Adrenal gland (tissue), 12 donors: ENCODE measurements around the gene TTC33. TPM values are rescaled to one million over a fixed set of nuclear protein-coding genes. Genes with fewer than 3 reads are reported as not detected.

Source experiments
- DNase-seq, 7 donors: peaks; one replicate each; pipeline ENCODE4 v3.0.0-alpha.2; 2019 to 2020
- H3K27ac ChIP-seq, 5 donors: fragments of 200-600 bp; sonication (generic) in 4 of 5; 1 replicate in 3 of 5; 2 replicates in 2 of 5; pipeline versions ENCODE4 v1.5.1 to v1.8.0; 2016 to 2020; ENCODE audit warnings: mild to moderate bottlenecking in 1 of 5
- H3K27me3 ChIP-seq: fragments of 200-600 bp; 2 replicates; pipeline ENCODE4 v1.8.0; 2021
- H3K36me3 ChIP-seq, 2 donors: fragments of 200-600 bp; replicated peaks in 1 of 2; 1 replicate in 1 of 2; 2 replicates in 1 of 2; pipeline versions ENCODE4 v1.5.1 to v1.8.0; 2018 to 2022
- H3K4me1 ChIP-seq, 2 donors: fragments of 200-600 bp; replicated peaks in 1 of 2; 1 replicate in 1 of 2; 2 replicates in 1 of 2; pipeline versions ENCODE4 v1.5.1 to v1.8.0; 2018 to 2021
- H3K4me3 ChIP-seq, 4 donors: fragments of 200-600 bp; sonication (generic) in 3 of 4; one replicate each; pipeline ENCODE4 v1.5.1; 2016 to 2018
- H3K9me3 ChIP-seq, 3 donors: fragments of 200-600 bp; sonication (generic) in 1 of 3; replicated peaks in 1 of 3; 1 replicate in 2 of 3; 2 replicates in 1 of 3; pipeline versions ENCODE4 v1.5.1 to v1.8.0; 2016 to 2021
- CTCF ChIP-seq, 6 experiments: fragments of 450-650 bp in 4 of 6; fragments of 200-600 bp in 2 of 6; sonication (generic) in 1 of 6; IDR thresholded peaks; 1 replicate in 5 of 6; 2 replicates in 1 of 6; pipeline versions ENCODE4 v1.5.1 to v1.8.0; 2016 to 2021; ENCODE audit warnings: antibody characterized with exemption in 6 of 6, mild to moderate bottlenecking in 2 of 6, moderate library complexity in 1 of 6
- POLR2A ChIP-seq, 2 donors: fragments of 450-650 bp; IDR thresholded peaks; one replicate each; pipeline ENCODE4 v1.6.1; 2017; ENCODE audit warnings: antibody characterized with exemption in 2 of 2, mild to moderate bottlenecking in 2 of 2, moderate library complexity in 1 of 2
- WGBS, 4 donors: extraction: QIAGEN DNeasy Blood & Tissue Kit in 2 of 4; methylation state at CpG; one replicate each; pipeline versions ENCODE4 v1.1.5 to v1.1.7; 2013 to 2017; 5-methylcytosine and 5-hydroxymethylcytosine counted together
- intact Hi-C, 2 donors: fragments of 100-400 bp; cut with DNase I; formaldehyde crosslinking; loops; one replicate each; pipeline versions ENCODE4 v1.14.1 to v1.15.0; 2022 to 2023
- polyA plus RNA-seq, 3 donors: library from polyadenylated mRNA; stranded (reverse); fragments of 200-250 nt in 2 of 3; fragments of 350-450 nt in 1 of 3; fragmentation: Illumina TruSeq in 1 of 3; extraction: RNeasy Lipid Tissue Mini Kit (QIAGEN cat#74804) in 1 of 3; gene quantifications; one replicate each; pipeline ENCODE4 v1.2.3, GENCODE V29; 2013 to 2014
- total RNA-seq, 9 donors: library from RNA; depleted of rRNA in 4 of 9; stranded (reverse); fragments of >200 nt in 4 of 9; fragments of 120-200 nt in 1 of 9; fragmentation: NEBNext Ultra II Directional in 1 of 9; extraction: Animal tissue kit (Norgen Biotek cat#: 25700) in 1 of 9; gene quantifications; one replicate each; pipeline versions ENCODE4 v1.1.0 to v1.2.4, GENCODE V29; 2013 to 2023
- donor health status: healthy with polysubstance abuse.
- donor health status: Bipolar disorder and iron deficiency.
- donor health status: DM: yes; HTN: yes; CAD: no.
- donor health status: DM: no; HTN: no; CAD: no.
- donor health status: DM: no; HTN: no; CAD: no.
- donor health status: DM: yes; HTN: yes; CAD: no.

Gene TTC33
- total and polyA plus RNA-seq, 12 donors = 5.8 to 33.5 (median 15.3) TPM

GRCh38 chr5:40743771-40744170, 12.0 kb downstream of the TTC33 start:
- Histone ChIP-seq H3K4me1 (peaks cover 6 to 15% of the 10 kb centered on the region in 2 donors), H3K4me3 (no peak overlapping the region), H3K27me3 (no peaks in the 10 kb centered on the region), H3K36me3 (peaks cover 0 to 7% of the 10 kb centered on the region in 2 donors), H3K27ac (no peak overlapping the region), H3K9me3 (peaks cover 0 to 7% (median 0%) of the 10 kb centered on the region in 3 donors)
- TF ChIP-seq POLR2A (IDR thresholded peaks at IDR 0.05) = no peak
- TF ChIP-seq CTCF (IDR thresholded peaks at IDR 0.05) = no peak
- DNase-seq = no peak
- intact Hi-C loops = no loop called here
- 69 to 79% (median 75%) methylated on average over 2 of the region's 2 CpGs for WGBS, 4 donors

- H3K9me3 ChIP-seq = peaks cover 0 to 7% (median 0%) of the 10 kb centered on the region in 3 donors
- no peak for DNase-seq
- H3K4me1 ChIP-seq = peaks cover 3 to 32% of the 10 kb centered on the region in 2 donors
- intact Hi-C loops = no loop called here
- no peak overlapping the region for H3K4me3 ChIP-seq
- no peaks in the 10 kb centered on the region for H3K27me3 ChIP-seq
- peaks cover 0 to 7% of the 10 kb centered on the region in 2 donors for H3K36me3 ChIP-seq
- H3K27ac ChIP-seq = no peak overlapping the region
- TF ChIP-seq CTCF (IDR thresholded peaks at IDR 0.05) (no peak), POLR2A (IDR thresholded peaks at IDR 0.05) (no peak)
Observed at GRCh38 chr5:40738502-40738901, 17.3 kb downstream of the TTC33 start.

- peaks cover 0 to 3% of the 10 kb centered on the region in 2 donors for H3K36me3 ChIP-seq
- no peaks in the 10 kb centered on the region for H3K27me3 ChIP-seq
- TF ChIP-seq POLR2A (IDR thresholded peaks at IDR 0.05) (no peak), CTCF (IDR thresholded peaks at IDR 0.05) (peak; percentile 56 to 78 (median 70))
- no peak for DNase-seq
- H3K27ac ChIP-seq = no peak overlapping the region
- H3K4me3 ChIP-seq = no peak overlapping the region
- peaks cover 6 to 37% of the 10 kb centered on the region in 2 donors for H3K4me1 ChIP-seq
- H3K9me3 ChIP-seq = peaks cover 0 to 7% (median 0%) of the 10 kb centered on the region in 3 donors
- intact Hi-C loops = no loop called here
- 0 to 15% (median 10%) methylated on average over 1 of the region's 1 CpG for WGBS, 4 donors
Observed at GRCh38 chr5:40736103-40736875, 19.5 kb downstream of the TTC33 start.

- H3K27ac ChIP-seq = peak overlapping the region in 1 of 5 donors; percentile 13
- TF ChIP-seq CTCF (IDR thresholded peaks at IDR 0.05) = no peak
- no peak for TF ChIP-seq POLR2A (IDR thresholded peaks at IDR 0.05)
Observed at GRCh38 chr5:40735609-40736008, 20.2 kb downstream of the TTC33 start.

More at GRCh38 chr5:40735609-40736008, 20.2 kb downstream of the TTC33 start:
- Histone ChIP-seq H3K27me3 (no peaks in the 10 kb centered on the region), H3K9me3 (peaks cover 0 to 5% (median 0%) of the 10 kb centered on the region in 3 donors), H3K4me3 (no peak overlapping the region), H3K36me3 (no peaks in the 10 kb centered on the region), H3K4me1 (peaks cover 6 to 37% of the 10 kb centered on the region in 2 donors)
- intact Hi-C loops = no loop called here
- no peak for DNase-seq
